ENCODE data around the gene MATCAP1.
A peak's percentile ranks its signal among the peaks of the same experiment; 100 is the strongest.

MATCAP1 gene

GRCh38 chr16:67170949-67171649 is 12.7 kb downstream of the MATCAP1 start:
- no peak for DNase-seq

GRCh38 chr16:67170168-67170948 is 13.4 kb downstream of the MATCAP1 start, which contains the start of gene NOL3:
TSS of gene NOL3 (plus strand) at chr16:67170538.
- DNase-seq: peak; percentile 79

DNA sequence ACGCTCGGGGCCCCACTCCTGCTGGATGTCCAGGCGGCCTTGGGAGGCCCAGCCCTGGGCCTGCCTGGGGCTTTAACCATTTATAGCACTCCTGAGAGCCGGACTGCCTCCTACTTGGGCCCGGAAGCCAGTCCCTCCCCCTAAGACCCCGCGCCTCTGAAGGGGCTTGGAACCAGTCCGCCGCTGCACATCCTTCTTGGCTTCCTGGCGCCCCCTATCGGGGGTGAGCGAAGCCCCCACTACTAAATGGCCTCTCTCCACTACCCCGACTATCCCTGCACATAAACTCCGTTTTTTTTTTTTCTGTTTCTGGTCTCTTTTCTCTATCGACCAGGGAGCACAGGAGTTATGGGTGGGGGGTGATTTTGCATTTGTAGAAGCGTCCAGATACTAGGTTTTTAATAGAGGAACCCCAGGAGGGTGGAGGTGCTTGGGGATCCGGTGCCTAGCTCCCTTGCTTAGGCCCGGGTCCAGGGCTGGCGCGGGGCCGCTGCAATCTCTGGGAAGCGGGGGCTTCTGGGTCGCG is 14.1 kb downstream of the MATCAP1 start:
- DNase-seq: peak; percentile 75

GRCh38 chr16:67169011-67169451 is 14.7 kb downstream of the MATCAP1 start:
- no peak for DNase-seq

GRCh38 chr16:67167588-67167987 is 16.2 kb downstream of the MATCAP1 start:
- no peak for DNase-seq

DNA sequence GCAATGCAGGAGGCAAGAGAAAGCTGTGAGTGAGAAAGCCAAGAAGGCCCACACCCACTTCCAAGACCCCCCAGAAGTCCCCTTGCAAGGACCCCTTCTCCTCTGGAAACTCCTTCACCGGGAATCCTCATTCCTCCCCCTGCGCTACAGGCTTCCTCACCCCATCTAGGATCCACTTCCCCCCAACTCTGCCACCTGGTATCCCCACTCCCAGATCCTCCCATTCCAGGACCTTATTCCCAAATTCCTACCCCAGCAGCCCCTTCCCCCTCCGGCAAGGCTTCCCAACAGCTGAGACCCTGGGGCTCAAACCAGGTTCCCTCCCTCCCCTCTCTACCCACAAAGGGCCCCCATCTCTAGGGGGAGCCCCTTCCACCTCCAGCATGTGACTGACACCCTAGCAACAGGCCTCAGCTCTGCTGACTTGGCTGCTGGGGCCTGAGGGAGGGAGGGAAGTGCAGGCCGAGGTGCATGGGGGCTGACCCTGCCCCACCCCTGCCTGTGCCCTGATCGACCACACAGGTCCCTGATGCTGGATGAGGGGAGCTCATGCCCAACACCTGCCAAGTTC is 17.1 kb downstream of the MATCAP1 start:
- DNase-seq: no peak

- DNase-seq: no peak
These were observed 17.6 kb downstream of the MATCAP1 start for GRCh38 chr16:67166110-67166547.

- no peak for DNase-seq
These were observed 18.4 kb downstream of the MATCAP1 start for GRCh38 chr16:67165121-67166078.

- DNase-seq: no peak
These were observed 19.1 kb downstream of the MATCAP1 start, which contains the start of gene HSF4 for GRCh38 chr16:67164599-67165061. TSS of gene HSF4 (plus strand) at chr16:67164745. CDS start at chr16:67164812, 67 bp downstream.

DNA sequence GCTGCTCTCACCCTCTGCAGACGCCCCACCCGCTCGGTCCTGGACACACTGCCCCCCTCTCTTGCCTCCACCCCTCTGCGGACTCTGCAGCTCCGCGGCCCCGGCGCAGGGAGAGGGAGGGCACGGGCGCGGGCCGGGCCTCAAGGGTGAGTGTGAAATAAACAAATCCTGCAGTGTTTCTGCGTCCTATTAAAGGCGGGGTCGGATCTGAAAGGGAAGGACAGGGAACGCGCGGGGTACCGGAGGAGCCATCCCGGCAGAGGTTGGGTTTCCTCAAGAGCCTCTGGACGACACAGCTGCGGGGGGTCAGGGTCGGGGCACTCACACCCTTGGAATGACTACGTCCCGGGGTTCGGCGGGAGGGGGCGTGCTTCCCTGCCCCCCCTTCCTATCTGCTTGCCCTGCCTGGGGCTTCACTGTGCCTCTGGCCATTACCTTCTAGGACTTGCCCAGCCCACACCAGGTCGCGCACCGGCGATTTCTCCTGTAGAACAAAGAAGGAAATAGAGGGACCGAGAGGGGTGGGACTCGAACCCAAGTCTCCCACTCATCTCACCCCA is 19.7 kb downstream of the MATCAP1 start:
- no peak for DNase-seq

DNA sequence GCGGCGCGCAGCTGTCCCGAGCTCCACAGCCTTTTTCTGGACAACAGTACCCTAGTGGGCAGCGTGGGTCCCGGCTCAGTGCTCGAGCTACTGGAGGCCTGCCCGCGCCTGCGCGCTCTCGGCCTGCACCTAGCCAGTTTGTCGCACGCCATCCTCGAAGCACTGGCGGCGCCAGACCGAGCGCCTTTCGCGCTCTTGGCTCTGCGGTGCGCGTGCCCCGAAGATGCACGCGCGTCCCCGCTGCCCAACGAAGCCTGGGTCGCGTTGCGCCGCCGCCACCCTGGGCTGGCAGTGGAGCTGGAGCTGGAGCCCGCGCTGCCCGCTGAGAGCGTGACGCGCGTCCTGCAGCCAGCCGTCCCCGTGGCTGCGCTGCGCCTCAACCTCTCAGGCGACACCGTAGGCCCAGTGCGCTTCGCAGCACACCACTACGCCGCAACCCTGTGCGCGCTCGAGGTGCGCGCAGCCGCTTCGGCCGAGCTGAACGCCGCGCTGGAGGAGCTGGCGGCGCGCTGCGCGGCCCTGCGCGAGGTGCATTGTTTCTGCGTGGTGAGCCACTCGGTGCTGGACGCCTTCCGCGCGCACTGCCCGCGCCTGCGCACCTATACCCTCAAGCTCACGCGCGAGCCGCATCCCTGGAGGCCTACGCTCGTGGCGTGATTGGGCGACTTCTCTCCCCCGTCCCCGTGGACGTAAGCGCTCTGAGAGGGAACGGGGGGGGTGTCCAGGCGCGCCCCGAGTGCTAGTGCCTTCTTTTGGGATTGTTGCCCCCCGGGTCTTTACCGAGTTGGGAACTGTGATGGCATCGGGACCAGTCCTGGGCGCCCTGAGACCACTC is 20.4 kb downstream of the MATCAP1 start:
- no peak for DNase-seq

- DNase-seq: no peak
These were observed 21.1 kb downstream of the MATCAP1 start for GRCh38 chr16:67162506-67163163.

DNA sequence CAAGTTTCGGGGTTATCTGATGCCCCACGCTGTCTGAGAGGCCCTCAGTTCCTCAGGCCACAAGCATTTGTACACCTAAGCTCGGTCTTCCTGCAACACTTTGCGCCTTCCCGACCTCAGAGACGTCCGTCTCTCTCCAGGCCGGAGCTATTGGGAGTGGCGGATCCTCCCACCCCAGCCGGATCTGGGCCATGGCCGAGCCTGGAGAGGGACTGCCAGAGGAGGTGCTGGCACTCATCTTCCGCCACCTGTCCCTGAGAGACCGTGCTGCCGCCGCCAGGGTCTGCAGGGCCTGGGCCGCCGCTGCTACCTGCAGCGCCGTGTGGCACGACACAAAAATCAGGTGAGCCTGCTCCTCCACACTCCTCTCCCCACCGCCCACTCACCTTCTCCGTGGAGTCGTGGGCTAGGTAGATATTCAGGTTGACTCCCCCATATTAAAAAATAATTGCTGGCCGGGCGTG is 22.1 kb downstream of the MATCAP1 start:
- DNase-seq: no peak

- peak; percentile 15 for DNase-seq
These were observed 24.8 kb downstream of the MATCAP1 start for GRCh38 chr16:67158637-67159600.

GRCh38 chr16:67157892-67158635 is 25.7 kb downstream of the MATCAP1 start:
- DNase-seq: no peak

- DNase-seq: no peak
These were observed 26.5 kb downstream of the MATCAP1 start for GRCh38 chr16:67157106-67157748.

DNA sequence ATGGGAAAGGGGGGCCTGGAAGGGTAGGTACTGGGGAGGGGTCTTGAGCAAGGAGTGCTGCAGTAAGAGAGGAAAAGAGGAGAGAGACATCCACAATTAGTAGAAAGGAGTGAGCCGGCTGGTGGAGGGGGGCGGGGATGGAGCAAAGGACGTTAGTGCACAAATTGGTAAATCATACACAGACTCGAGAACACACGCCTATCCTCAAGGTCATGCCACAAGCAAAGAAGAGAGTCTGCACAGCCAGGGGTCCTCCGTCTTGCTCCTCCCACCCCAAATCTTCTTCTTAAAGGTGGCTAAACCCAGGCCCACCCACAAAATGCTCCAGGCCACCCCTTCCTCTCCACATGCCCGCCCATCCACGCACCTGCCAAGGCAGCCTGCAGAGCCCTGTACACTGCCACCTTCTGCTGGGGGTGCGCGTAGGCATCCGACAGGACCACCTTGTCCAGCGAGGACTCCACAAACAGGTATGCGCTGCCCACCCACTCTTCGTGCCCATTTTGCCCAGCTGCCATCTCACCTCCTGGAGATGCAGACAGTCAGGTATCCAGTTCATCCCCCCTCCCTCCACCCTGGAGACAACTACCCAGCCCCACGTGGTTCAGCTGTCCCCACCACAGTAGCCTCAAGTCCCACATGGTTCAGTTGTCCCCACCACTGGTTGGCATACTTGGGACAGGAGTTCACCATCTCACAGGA is 27.5 kb downstream of the MATCAP1 start:
- DNase-seq: no peak
